HG03064 (cell line): ENCODE measurements around the gene MYO3B.
"Not testable (repeated sequence)": the region's sequence is repeated elsewhere in the genome, so short reads cannot be mapped to it uniquely, and the experiment has no call there.

Experiments
- ATAC-seq: cut with Tn5 transposase; IDR thresholded peaks from one replicate; pipeline ENCODE4 v1.9.1; 2021; ENCODE audit warnings: low read depth; ENCODE audit not compliant: unreplicated experiment

The MYO3B gene

DNA sequence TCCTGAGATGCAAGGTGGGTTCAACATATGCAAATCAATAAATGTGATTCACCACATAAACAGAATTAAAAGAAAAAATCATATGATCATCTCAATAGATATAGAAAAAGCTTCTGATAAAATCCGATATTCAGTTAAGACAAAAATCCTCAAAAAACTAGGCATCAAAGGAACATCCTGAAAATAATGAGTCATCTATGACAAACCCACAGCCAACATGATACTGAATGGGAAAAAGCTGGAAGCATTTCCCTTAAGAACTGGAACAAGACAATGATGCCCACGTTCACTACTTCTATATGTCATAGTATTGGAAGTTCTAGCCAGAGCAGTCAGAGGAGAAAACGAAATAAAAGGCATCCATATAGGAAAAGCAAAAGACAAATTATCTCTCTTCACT, 80.4 kb downstream of the MYO3B start:
- ATAC-seq: no peak

GRCh38 chr2:170260188-170260587, 82.2 kb downstream of the MYO3B start:
- no peak for ATAC-seq

DNA sequence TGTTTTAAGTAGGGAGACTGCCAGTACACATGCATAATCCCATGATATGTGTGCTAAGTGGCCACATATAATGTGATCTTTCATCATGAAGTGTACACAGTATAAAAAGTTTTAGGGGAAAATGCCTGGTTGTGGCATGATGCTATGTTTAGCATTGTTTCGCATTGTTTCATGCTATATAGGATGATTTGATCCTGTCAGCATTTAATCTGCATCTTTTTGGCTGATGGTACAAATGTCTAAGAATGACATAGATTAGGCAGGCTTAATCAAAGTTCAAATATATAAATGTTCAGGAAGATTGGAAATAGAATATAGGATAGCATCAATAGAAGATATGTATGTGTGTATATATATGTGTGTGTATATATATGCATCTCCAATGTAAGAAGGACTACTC, 83.6 kb downstream of the MYO3B start:
- ATAC-seq: no peak

DNA sequence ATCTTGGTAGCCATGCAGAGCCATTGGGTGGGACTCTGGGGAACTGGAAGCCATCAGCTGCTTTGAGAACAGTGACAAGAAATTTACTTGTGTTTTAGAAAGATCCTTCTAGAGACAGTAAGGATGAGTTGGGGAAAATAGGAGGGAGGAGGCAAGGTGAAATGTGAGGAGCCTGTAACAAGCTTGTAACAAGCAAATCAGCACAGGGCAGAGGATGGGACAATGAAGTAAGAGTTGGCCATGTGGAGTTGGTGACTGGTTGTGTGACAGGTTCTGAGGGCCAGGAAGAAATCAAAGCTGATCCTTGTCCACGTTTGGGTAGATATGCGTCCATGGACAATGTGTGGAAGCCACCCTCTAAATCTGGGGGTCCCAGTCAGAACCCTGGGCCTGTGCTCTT, 84.4 kb downstream of the MYO3B start:
- no peak for ATAC-seq

- no peak for ATAC-seq
Observed at GRCh38 chr2:170262806-170263205, 84.9 kb downstream of the MYO3B start.

- not testable (repeated sequence) for ATAC-seq
Observed at GRCh38 chr2:170263728-170264521, 86.0 kb downstream of the MYO3B start.

GRCh38 chr2:170264522-170264860, 86.5 kb downstream of the MYO3B start:
- ATAC-seq: no peak

GRCh38 chr2:170264865-170265264, 86.9 kb downstream of the MYO3B start:
- no peak for ATAC-seq

- ATAC-seq: no peak
Observed at GRCh38 chr2:170265321-170265720, 87.4 kb downstream of the MYO3B start.

- ATAC-seq: no peak
Observed at GRCh38 chr2:170266358-170266757, 88.4 kb downstream of the MYO3B start.

GRCh38 chr2:170267071-170267470, 89.1 kb downstream of the MYO3B start:
- ATAC-seq: no peak

DNA sequence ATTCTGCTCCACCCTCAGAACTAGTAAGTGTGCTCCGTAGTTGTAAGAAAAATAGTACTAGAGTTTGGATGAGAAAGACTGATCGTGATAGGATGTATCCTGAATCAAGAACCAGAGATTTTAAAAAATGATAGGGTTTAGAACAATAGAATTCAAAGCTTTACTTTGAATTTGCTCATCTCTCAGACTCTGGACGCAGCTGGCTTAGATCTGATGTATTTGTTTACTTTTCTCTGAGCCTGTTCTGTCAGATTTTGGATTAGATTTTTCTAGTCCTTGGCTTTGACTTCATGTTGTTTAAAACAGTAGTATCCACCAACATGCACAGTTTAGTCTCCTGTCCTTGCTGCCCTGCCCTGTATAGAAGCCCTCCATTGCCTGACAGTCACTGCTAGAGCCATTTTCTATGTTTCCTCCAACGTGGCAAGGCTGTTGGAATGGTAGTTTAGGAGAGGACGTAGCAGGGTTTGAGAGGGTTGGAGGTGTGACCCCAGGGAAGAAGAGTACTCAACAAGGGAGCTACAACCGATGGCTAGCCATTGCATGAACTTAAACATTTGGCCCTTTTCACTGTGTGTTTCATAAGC, 92.4 kb downstream of the MYO3B start:
- ATAC-seq: no peak

- ATAC-seq: no peak
Observed at GRCh38 chr2:170271340-170271739, 93.4 kb downstream of the MYO3B start.

DNA sequence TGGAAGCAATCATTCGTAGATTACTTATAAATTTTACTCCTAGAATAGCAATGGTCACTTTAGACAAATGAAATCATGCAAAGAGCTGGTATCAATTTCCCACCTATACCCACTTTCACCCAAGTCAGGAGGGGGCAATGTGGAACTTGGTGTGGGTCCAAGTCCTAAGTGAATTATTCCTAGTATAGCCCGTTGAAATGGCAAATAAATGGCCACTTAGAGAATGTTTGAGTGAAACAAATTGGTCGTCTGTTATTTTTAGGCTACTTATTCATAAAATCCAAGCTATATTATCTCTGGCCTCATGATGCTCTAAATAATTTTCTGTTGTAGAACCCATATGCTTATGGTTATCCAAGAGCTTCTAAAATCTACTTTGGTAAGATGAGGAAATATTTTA, 98.1 kb downstream of the MYO3B start:
- no peak for ATAC-seq

DNA sequence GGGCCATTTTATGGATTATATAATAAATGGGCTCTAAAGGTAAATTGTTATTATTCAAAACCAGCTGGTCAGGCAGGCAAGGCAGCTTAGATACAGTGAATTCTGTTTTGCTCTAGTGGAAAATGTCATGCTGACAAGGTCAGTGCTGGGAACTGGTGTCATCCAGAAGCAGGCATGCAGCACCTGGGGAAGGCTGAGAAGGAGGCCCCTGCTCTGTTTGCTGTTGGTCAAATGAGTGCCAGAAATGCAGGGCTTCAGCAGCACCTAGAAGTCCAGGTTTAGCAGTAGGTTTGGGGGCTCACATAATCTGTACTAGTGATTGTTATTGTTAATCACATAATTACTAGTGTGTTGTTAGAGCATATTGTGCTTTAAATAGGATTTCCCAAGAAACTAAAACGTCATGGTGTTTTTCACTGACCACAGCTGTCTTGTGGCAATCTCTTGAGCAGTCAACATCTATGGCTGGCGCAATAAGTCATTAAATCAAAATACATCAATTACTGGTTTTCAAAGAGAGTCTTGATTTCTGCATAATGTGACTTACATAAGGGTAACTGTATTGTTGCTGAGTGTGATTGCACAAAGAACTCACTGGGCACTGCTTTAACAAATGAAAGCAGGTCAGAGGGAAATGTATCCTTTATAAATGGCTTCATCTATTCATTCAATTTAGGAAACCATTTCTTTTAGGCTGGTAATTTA, 99.1 kb downstream of the MYO3B start:
- no peak for ATAC-seq

DNA sequence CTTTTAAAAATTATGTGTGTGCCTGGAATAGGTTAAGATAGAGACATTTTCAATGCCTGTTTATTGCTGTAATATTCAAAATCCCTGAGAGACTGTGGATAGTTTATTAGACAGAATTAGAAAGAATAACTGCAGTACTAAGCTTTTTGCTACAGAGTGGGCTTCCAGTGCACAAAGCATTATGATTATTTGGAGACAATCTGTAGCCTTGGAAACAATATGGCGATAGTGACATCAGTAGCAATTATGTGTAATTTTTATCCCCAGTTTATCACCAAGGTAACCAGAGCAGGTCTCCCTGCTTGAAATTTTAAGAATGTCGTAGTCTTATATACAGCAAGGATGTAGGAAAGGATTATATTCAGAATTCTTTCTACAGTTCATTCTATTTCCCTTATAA, 100.0 kb downstream of the MYO3B start:
- ATAC-seq: no peak

GRCh38 chr2:170279615-170280014, 101.7 kb downstream of the MYO3B start:
- ATAC-seq: not testable (repeated sequence)

GRCh38 chr2:170282851-170283250, 104.9 kb downstream of the MYO3B start:
- ATAC-seq: no peak

DNA sequence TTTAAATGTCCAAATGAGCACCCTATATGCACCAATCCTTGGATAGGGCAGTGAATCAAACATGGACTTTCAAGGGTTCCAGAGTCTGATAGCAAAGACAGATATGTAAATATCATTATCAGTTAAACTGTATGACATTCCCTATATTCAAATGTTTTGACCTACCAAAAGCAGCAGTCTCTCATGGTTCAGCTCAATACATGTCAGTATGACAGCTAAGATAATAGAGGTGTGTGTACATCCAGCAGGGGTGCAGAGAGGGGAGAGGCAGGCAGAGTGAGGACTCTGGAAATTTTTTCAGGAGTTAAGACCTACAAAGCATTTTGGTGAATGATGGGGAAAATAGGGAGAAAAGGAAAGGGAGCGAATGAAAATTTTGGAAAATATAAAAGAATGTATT, 106.3 kb downstream of the MYO3B start:
- ATAC-seq: no peak

DNA sequence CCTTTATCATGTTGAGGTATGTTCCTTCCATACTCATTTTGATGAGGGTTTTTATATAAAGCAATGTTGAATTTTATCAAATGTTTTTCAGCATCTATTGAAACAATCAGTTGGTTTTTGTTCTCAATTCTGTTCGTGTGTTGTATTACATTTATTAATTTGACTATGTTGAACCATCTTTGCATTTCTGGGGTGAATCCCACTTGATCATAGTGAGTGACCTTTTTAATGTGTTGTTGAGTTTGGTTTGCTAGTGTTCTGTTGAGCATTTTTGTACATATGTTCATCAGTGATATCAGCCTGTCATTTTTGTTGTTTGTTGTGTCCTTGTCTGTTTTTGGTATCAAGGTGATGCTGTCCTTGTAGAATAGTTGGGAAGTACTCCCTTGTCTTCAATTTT, 110.9 kb downstream of the MYO3B start:
- no peak for ATAC-seq

GRCh38 chr2:170291474-170291873, 113.5 kb downstream of the MYO3B start:
- ATAC-seq: no peak

DNA sequence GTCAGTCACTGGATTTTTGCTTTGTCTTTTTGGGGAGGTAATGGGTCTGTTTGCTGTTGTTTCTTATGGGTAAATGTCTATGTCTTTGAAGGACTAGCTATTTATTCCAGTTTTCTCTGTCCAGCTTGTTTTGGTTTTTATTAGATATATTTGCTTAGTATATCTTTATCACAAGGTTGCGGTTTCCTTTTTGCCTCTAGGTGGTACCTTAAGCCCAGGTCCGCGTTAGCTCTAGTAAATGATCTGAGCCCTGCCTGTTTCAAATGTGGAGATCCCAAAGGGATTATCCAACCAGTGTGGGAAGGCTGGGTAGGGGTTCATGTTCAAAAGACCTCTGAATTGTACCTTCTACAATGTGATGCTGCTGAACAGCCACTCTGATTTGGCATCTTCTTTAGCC, 114.5 kb downstream of the MYO3B start:
- no peak for ATAC-seq
